ENCODE measurements around the gene AK5.

DNA sequence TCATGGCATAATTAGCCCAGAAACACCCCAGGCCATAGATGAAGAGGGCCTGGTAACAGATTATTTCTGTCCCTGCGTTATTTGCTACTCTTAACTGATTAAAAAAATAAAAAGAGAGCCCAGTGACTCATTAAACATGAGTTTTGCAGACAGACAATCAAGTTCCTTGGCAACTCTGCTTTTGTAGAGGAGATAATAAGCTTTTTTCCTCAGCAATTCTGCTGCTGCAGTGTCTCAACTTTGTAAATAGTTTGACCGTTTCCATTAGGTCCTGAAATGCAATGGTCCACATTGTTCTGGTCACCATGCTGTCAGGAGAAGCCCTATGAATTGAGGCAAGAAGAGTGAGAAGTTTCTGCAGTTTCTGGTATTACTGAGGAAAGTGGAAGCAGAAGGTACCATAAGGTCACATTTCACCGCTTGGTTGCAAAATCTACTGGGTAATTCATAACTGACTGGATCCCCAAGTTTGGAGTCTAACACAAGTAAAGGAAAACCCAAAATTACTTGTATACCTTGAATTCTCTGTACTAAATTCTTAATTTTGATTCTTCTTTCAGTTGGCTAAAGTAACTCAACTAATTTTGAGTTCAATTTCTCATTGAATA lies 261.1 kb downstream of the AK5 start:
- TF ChIP-seq, protein P1, sequence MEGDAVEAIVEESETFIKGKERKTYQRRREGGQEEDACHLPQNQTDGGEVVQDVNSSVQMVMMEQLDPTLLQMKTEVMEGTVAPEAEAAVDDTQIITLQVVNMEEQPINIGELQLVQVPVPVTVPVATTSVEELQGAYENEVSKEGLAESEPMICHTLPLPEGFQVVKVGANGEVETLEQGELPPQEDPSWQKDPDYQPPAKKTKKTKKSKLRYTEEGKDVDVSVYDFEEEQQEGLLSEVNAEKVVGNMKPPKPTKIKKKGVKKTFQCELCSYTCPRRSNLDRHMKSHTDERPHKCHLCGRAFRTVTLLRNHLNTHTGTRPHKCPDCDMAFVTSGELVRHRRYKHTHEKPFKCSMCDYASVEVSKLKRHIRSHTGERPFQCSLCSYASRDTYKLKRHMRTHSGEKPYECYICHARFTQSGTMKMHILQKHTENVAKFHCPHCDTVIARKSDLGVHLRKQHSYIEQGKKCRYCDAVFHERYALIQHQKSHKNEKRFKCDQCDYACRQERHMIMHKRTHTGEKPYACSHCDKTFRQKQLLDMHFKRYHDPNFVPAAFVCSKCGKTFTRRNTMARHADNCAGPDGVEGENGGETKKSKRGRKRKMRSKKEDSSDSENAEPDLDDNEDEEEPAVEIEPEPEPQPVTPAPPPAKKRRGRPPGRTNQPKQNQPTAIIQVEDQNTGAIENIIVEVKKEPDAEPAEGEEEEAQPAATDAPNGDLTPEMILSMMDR (conservative IDR thresholded peaks at IDR 0.05; ENCODE audit: low read length), result no peak
- no peak for TF ChIP-seq EZH2phosphoT487 (IDR thresholded peaks at IDR 0.05; ENCODE audit: borderline replicate concordance)

All from Loucy (cell line).